GM13977 (cell line): ENCODE measurements around the gene OR14A2.
"Not testable (repeated sequence)": the region's sequence is repeated elsewhere in the genome, so short reads cannot be mapped to it uniquely, and the experiment has no call there.

Experiments used
- DNase-seq: peaks from one replicate; pipeline ENCODE4 v3.0.0; 2012; ENCODE audit warnings: low spot score
- CTCF ChIP-seq: IDR thresholded peaks from 2 replicates; pipeline ENCODE4 v1.5.1; 2012; ENCODE audit warnings: mild to moderate bottlenecking, control low read depth; ENCODE audit not compliant: insufficient read depth; ENCODE audit errors: extremely low read depth, missing control alignments
- in situ Hi-C: fragments of 300-500 bp; cut with MboI; formaldehyde crosslinking; loops from one replicate; pipeline ENCODE4 v1.12.0; 2022; ENCODE audit warnings: low sequenced_read_pairs, low pct_unique_long_range_greater_than_20kb, mixed read lengths, inconsistent platforms; ENCODE audit not compliant: unreplicated experiment

Gene OR14A2

GRCh38 chr1:247713753-247714152 is 34.2 kb downstream of the OR14A2 start:
- in situ Hi-C loops, result no loop called here
- TF ChIP-seq CTCF, result no peak

GRCh38 chr1:247710681-247711080 is 37.3 kb downstream of the OR14A2 start:
- DNase-seq, in situ Hi-C loops: not testable (repeated sequence)

More at GRCh38 chr1:247713753-247714152, 34.2 kb downstream of the OR14A2 start:
- no peak for DNase-seq

- in situ Hi-C loops, result no loop called here
- no peak for DNase-seq
- no peak for TF ChIP-seq CTCF
These were observed 46.6 kb downstream of the OR14A2 start for GRCh38 chr1:247701338-247701737.

- peak; percentile 34 for DNase-seq
- in situ Hi-C loops, result no loop called here
These were observed 66.5 kb downstream of the OR14A2 start for GRCh38 chr1:247681288-247681897.

GRCh38 chr1:247680171-247680570 is 67.8 kb downstream of the OR14A2 start:
- no peak for DNase-seq
- no peak for TF ChIP-seq CTCF
- in situ Hi-C loops, result no loop called here

More at GRCh38 chr1:247681288-247681897, 66.5 kb downstream of the OR14A2 start:
- TF ChIP-seq CTCF, result peak; percentile 85

- no peak for TF ChIP-seq CTCF
- no peak for DNase-seq
- in situ Hi-C loops, result no loop called here
These were observed 68.3 kb downstream of the OR14A2 start, which contains the start of gene OR13G1 for GRCh38 chr1:247679639-247680038. TSS of gene OR13G1 (minus strand) at chr1:247679739. CDS start at chr1:247673041, 6,698 bp downstream.
